ENCODE measurements around the gene NCBP1.

Gene NCBP1

DNA sequence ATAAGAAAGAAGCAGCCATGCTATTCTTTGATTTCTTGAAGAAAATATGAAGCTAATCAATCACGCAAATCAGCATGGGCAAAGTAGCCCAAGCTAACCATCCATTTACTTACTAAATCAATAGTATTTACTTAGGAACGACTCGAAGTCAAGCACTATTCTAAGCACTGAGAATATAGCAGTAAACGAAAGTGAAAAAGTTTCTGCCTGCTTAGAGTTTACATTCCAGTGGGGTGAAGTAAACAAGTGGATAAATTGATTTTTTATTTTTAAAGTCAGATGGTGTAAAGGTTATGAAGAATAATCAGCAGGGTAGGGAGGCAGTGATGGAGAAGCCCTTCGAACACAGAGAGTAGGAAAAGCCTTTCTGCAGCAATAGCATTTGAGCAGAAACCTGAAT, 6.0 kb upstream of the NCBP1 start:
- no peak for DNase-seq (ENCODE audit: low read depth)

DNA sequence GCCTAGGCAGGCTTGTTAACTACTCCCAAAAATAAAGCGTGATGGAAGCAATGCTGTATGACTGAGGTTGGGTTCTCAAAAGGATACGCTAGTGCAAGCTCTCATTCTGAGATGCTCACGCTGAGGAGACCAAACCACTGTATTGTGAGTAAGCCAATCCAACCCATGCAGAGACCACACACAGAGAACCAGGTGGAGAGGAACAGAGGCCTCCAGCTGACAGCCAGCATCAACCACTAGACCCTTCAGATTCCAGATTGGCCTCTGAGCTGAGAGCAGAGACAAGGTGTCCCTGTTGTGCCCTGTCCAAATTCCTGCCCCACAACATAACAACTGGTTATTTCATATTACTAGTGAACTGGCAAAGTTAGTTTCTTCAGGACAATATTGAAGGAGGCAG, 5.0 kb upstream of the NCBP1 start:
- no peak for DNase-seq (ENCODE audit: low read depth)

GRCh38 chr9:97629156-97629555, 4.5 kb upstream of the NCBP1 start:
- DNase-seq (ENCODE audit: low read depth): no peak

DNA sequence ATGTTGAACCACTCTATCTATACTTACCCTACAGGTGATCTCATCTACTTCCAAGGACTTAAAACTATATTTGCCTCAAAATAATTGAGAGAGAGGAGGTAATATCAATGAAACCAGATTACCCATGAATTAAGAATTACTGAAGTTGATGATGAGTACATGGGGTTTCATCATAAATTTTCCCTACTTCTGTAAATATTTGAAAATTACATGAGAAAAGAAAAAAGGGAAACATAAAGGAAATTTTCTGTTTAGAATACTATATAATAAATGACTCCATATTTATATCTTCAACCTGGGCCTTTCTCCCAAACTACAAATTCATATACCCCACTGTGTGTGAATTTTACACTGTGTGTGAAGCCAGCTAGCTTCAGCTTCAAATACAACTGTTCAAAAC, 3.0 kb upstream of the NCBP1 start:
- DNase-seq (ENCODE audit: low read depth): no peak

GRCh38 chr9:97632248-97632984, 1.2 kb upstream of the NCBP1 start:
- no peak for DNase-seq (ENCODE audit: low read depth)

- no peak for DNase-seq (ENCODE audit: low read depth)
Observed at GRCh38 chr9:97633859-97634490, 354 bp downstream of the NCBP1 start.

DNA sequence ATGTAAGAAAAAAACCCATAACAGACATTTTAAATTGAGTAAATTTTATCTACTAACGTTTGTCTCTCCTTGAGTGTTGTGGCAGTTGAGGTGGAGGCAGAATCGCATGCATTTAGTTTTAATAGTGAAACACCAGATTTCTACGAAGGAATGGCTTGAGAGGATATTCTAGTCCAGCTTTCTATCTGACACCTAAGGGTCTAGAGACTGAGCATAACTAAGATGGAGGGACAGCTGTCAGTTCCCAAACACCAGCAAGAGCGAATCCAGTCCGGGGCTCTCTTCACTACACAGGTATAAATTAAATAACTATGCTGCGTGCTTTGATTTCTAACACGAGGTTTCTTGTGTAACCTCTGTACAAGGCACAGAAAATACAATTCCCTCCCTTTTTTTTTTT, 1.4 kb downstream of the NCBP1 start:
- no peak for DNase-seq (ENCODE audit: low read depth)

DNA sequence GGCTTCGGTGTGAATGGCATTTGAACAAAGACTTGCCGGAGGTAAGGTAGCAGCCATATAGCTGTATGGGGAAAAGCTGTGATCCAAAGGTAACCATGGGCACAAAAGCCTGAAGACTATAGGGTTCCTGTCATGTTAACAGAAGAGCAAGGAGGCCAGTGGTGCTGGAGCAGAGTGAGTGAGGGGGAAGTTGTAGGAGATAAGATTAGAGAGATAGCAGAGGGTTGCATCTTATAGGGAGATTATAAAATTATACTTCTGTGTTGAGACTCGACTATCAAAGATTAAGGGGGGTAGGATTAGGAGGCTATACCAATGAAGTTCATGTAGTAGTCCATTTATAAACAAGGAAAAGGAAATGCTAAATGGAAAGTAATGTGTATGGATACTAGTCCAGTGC, 3.3 kb downstream of the NCBP1 start:
- DNase-seq (ENCODE audit: low read depth): no peak

- DNase-seq (ENCODE audit: low read depth): no peak
Observed at GRCh38 chr9:97638666-97639065, 5.0 kb downstream of the NCBP1 start.

- DNase-seq (ENCODE audit: low read depth): no peak
Observed at GRCh38 chr9:97640325-97640724, 6.7 kb downstream of the NCBP1 start.

DNA sequence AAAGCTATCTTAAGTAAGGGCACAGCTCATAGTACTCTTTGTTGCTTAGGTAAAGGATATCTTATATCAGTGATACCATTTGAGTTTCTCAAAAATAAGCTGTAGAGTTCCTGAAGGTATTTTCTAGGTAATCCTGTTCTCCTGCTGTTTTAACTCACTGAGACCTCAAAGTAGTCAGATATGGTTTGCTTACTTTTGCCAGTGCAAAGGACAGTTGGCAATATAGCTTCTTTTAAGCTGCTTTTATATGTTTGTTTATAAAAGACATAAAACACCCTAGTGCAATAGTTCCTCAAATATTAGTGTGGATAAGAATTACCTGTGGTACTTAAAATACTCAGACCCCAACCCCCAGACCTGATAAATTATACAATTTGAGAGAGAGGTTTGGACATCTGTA, 12.1 kb downstream of the NCBP1 start:
- no peak for DNase-seq (ENCODE audit: low read depth)

DNA sequence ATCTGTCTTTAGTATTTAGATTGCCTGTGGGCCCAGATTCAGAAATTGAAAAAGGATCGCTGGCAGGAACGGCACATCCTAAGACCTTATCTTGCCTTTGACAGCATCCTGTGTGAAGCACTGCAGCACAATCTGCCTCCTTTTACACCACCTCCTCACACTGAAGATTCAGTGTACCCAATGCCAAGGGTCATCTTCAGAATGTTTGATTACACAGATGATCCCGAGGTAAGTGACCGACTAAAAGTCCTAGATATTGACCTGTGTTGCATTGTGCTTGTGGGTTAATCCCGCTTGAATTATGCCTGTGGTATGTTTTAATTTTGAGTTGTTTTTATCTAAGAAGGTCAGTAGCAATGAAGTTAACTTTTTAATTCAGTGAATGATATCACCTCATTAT, 14.4 kb downstream of the NCBP1 start:
- DNase-seq (ENCODE audit: low read depth): no peak

GRCh38 chr9:97651646-97652045, 18.0 kb downstream of the NCBP1 start:
- no peak for DNase-seq (ENCODE audit: low read depth)

- no peak for DNase-seq (ENCODE audit: low read depth)
Observed at GRCh38 chr9:97658707-97659106, 25.1 kb downstream of the NCBP1 start.

DNA sequence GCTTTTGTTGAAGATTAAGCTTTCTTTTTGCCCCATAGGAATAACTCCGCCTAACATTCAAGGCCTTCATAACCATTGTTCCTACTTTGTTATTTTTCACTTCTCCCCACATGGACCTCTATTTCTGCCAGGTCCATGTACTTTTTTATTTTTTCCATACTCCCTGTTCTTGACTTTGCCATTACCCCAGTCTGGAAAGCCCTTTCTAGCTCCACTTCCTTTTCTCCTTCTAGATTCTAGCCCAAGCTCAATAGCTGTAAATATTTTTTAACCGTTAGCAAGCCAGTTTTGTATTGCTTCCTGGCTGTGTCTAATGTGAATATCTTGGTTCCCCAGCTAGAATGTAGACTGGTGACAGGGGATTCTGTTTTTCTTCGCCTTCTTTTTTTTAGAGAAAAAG, 26.1 kb downstream of the NCBP1 start:
- no peak for DNase-seq (ENCODE audit: low read depth)

DNA sequence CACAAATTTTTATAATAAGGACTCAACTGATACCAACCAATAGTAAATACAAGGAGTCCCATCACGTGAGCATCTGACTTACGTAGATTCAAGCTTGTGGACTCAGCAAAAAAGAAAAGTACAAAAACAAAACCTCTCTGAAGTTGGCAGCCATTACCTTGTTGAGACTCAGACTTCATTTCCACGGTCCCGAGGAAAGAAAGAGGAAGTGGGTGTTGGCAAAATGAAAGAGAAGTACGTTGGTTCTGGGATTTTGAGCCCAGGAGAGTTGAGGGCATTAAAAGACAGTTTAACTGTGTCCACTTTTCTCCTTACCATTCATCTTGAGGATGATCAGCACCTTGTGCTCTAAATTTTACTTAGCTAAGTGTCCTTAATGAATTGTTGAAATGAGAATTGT, 26.7 kb downstream of the NCBP1 start:
- DNase-seq (ENCODE audit: low read depth): no peak

- DNase-seq (ENCODE audit: low read depth): no peak
Observed at GRCh38 chr9:97660847-97661246, 27.2 kb downstream of the NCBP1 start.

- DNase-seq (ENCODE audit: low read depth): no peak
Observed at GRCh38 chr9:97665742-97666141, 32.1 kb downstream of the NCBP1 start.

- no peak for DNase-seq (ENCODE audit: low read depth)
Observed at GRCh38 chr9:97666907-97667686, 33.5 kb downstream of the NCBP1 start.

DNA sequence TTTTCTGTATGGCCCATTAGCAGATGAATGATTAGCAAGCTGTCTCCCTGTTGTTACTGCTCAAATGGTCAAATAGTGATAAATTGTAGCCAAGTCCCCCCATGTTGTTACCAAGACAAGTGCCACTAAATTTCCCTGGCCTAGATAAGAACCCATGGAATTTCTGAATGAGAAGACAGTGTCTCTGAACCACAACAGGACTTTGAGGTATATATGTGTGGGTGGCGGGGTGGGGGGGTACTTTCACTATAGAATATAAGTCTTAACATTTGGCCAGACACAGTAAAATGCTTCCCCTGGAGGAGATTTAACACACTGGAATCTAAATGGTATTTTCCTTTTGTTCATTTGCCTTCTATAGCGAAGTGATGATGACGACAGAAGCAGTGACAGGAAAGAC, 34.9 kb downstream of the NCBP1 start:
- DNase-seq (ENCODE audit: low read depth): no peak

- DNase-seq (ENCODE audit: low read depth): no peak
Observed at GRCh38 chr9:97670586-97670985, 37.0 kb downstream of the NCBP1 start.

GRCh38 chr9:97672403-97672802, 38.8 kb downstream of the NCBP1 start:
- DNase-seq (ENCODE audit: low read depth): no peak

- no peak for DNase-seq (ENCODE audit: low read depth)
Observed at GRCh38 chr9:97673922-97674321, 40.3 kb downstream of the NCBP1 start.
